GM12874 (cell line): ENCODE measurements around the gene LASP1NB.

Experiments used
- TF ChIP-seq, protein P1 (sequence below): IDR thresholded peaks from 2 replicates; pipeline ENCODE4 v1.5.1; 2011; ENCODE audit warnings: low read depth, mild to moderate bottlenecking, control low read depth, low read length, moderate library complexity; ENCODE audit not compliant: insufficient read depth

The LASP1NB gene

DNA sequence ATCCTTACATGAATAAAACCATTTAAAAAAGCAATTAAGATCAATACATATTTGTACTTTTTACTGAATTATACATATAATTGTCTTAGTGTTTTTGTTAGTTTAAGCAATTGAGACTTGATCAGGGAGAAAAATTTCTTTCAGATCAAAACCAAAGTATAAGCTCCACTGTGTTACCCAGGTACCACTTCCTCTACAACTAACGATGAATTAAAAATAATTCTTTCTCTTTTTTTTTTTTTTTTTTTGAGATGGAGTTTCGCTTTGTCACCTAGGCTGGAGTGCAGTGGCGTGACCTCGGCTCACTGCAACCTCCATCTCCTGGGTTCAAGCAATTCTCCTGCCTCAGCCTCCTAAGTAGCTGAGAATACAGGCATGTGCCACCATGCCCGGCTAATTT is 35.0 kb downstream of the LASP1NB start:
- TF ChIP-seq, protein P1, sequence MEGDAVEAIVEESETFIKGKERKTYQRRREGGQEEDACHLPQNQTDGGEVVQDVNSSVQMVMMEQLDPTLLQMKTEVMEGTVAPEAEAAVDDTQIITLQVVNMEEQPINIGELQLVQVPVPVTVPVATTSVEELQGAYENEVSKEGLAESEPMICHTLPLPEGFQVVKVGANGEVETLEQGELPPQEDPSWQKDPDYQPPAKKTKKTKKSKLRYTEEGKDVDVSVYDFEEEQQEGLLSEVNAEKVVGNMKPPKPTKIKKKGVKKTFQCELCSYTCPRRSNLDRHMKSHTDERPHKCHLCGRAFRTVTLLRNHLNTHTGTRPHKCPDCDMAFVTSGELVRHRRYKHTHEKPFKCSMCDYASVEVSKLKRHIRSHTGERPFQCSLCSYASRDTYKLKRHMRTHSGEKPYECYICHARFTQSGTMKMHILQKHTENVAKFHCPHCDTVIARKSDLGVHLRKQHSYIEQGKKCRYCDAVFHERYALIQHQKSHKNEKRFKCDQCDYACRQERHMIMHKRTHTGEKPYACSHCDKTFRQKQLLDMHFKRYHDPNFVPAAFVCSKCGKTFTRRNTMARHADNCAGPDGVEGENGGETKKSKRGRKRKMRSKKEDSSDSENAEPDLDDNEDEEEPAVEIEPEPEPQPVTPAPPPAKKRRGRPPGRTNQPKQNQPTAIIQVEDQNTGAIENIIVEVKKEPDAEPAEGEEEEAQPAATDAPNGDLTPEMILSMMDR = no peak

DNA sequence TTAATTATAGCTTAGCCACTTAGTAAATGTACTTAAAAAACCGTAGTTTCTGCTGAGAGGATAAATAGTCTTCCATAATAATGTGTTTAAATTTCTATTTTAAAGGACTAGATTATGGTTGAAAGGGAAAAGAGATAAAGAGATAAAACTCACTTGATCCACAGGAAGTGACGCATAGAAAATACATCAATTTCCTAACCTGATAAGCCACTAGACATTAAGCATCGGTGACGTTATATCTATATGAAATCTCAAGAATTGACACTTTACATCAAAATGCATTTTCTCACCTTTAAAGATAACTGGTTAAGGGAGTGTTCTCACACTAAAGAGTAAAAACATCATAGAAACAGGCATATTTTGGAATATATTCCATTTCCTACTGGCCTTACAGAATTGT is 36.0 kb downstream of the LASP1NB start:
- TF ChIP-seq, protein P1 = no peak

DNA sequence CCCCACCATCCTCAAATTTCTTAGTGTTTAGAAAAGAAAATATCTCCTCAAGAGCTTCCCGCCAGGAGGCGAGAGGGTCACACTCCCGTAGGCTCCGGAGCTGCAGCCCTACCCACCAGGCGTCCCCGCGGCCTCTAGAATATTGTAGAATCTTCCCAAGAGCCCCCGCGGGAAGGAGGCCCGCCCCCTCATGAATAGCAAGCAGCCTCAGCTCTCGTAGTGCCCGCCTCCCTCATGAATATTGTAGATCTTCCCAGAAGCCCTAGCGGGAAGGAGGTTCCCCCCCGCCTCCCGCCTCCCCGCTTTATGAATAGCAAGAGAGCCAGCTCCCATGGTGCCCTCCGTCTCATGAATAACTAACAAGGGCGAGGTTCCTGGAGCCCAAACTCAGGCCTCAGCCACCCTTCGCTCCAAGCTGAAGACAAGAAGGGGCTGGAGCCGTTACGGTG is 41.9 kb downstream of the LASP1NB start, which contains the start of gene FBXO47:
Gene FBXO47 (minus strand): TSS at position 114 of the 449 bp plus-strand sequence. CDS start 4,378 bp downstream, outside the sequence.
- TF ChIP-seq, protein P1 = no peak

DNA sequence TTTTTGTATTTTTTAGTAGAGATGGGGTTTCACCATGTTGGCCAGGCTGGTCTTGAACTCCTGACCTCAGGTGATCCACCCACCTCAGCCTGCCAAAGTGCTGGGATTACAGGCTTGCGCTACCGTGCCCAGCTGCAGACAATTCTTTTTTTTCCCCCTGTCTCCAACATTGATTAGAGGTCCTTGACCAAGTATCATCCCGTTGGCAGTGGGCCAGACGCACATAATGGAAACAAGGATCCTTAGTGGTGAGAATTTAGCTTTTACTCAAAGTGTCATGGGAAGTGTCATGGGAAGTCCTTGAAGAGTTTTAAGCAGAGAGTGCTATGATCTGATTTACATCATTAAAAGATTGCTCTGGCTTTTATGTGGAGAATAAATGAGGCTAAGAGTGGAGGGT is 43.9 kb downstream of the LASP1NB start:
- TF ChIP-seq, protein P1 = no peak

DNA sequence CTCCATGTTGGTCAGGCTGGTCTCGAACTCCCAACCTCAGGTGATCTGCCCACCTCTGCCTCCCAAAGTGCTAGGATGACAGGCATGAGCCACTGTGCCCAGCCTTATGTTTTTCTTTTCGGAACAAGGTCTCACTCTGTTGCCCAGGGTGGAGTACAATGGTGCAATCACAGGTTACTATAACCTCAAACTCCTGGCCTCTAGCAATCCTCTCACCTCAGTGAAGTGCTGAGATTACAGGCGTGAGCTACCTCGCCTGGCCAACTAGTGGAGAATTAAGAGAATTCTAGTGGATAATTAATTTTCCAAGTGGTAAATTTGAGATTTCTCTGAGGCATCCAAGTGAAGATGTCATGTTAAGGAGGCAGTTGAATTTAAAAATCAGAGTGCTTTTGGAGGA is 44.7 kb downstream of the LASP1NB start:
- TF ChIP-seq, protein P1 = no peak

DNA sequence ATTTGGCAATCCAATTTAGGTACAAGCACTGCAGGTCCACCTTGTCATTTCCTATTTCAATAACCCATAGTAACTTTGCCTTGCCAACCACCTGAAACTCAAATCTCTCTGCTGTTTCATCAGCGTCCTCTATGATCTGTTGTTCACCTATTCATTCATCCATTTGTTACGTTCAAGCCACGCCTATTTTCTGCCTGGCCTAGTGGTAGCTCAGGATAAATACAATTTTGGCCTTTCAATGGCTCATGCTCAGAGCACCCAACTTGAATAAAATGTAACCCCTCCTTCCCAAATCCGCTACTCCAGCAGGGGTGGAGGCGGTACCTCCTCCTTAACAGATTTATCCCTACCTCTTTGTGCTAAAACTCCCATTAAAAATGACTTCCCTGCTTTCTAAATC is 45.4 kb downstream of the LASP1NB start:
- TF ChIP-seq, protein P1 = no peak

DNA sequence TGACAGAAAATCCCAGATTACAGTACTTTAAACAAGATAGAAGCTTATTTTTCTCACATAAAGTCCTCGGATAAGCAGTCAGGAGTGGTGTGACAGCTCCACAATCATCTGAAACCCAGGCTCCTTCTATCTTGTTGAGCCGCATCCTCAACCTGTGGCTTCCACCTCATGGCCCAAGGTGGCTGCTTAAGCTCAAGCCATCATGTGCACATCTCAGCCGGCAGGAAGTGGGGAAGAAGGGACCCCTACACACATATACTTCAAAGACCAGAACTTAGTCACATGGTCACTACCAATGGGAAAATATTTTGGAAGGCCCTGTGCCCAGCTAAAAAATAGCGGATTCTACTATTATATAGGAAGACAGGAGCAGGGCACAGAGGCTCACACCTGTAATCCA is 52.8 kb downstream of the LASP1NB start:
- TF ChIP-seq, protein P1 = no peak
